ENCODE measurements around the gene ICE1. TPM values are rescaled to one million over a fixed set of nuclear protein-coding genes. Genes with fewer than 3 reads are reported as not detected.
"Not testable (repeated sequence)": the region's sequence is repeated elsewhere in the genome, so short reads cannot be mapped to it uniquely, and the experiment has no call there.

ICE1 gene
- total RNA-seq, 1 experiment from 2014 or later, result 12.9 TPM

GRCh38 chr5:5512543-5512942 lies 90.1 kb downstream of the ICE1 start:
- in situ Hi-C loops (cut with HindIII; ENCODE audit: low pct_unique_long_range_greater_than_20kb, low sequenced_read_pairs), result no loop called here
- no peak for DNase-seq (ENCODE audit: low read depth)

- in situ Hi-C loops (cut with HindIII; ENCODE audit: low pct_unique_long_range_greater_than_20kb, low sequenced_read_pairs), result not testable (repeated sequence)
Observed at GRCh38 chr5:5520622-5521021, 98.1 kb downstream of the ICE1 start.

GRCh38 chr5:5521029-5521428 lies 98.6 kb downstream of the ICE1 start:
- in situ Hi-C loops (cut with HindIII; ENCODE audit: low pct_unique_long_range_greater_than_20kb, low sequenced_read_pairs), result no loop called here
- no peak for DNase-seq (ENCODE audit: low read depth)

More at GRCh38 chr5:5520622-5521021, 98.1 kb downstream of the ICE1 start:
- DNase-seq (ENCODE audit: low read depth), result not testable (repeated sequence)

GRCh38 chr5:5521478-5521877 lies 99.0 kb downstream of the ICE1 start:
- no peak for DNase-seq (ENCODE audit: low read depth)
- in situ Hi-C loops (cut with HindIII; ENCODE audit: low pct_unique_long_range_greater_than_20kb, low sequenced_read_pairs), result no loop called here

GRCh38 chr5:5522336-5522735 lies 99.9 kb downstream of the ICE1 start:
- in situ Hi-C loops (cut with HindIII; ENCODE audit: low pct_unique_long_range_greater_than_20kb, low sequenced_read_pairs), result no loop called here
- no peak for DNase-seq (ENCODE audit: low read depth)

GRCh38 chr5:5523066-5523505 lies 100.6 kb downstream of the ICE1 start:
- DNase-seq (ENCODE audit: low read depth), result no peak
- in situ Hi-C loops (cut with HindIII; ENCODE audit: low pct_unique_long_range_greater_than_20kb, low sequenced_read_pairs), result no loop called here

GRCh38 chr5:5524327-5524726 lies 101.8 kb downstream of the ICE1 start:
- no peak for DNase-seq (ENCODE audit: low read depth)
- in situ Hi-C loops (cut with HindIII; ENCODE audit: low pct_unique_long_range_greater_than_20kb, low sequenced_read_pairs), result no loop called here

GRCh38 chr5:5531371-5531770 lies 108.9 kb downstream of the ICE1 start:
- in situ Hi-C loops (cut with HindIII; ENCODE audit: low pct_unique_long_range_greater_than_20kb, low sequenced_read_pairs), result no loop called here
- no peak for DNase-seq (ENCODE audit: low read depth)

GRCh38 chr5:5532306-5533076 lies 110.0 kb downstream of the ICE1 start:
- in situ Hi-C loops (cut with HindIII; ENCODE audit: low pct_unique_long_range_greater_than_20kb, low sequenced_read_pairs), result no loop called here
- no peak for DNase-seq (ENCODE audit: low read depth)

GRCh38 chr5:5533927-5534326 lies 111.5 kb downstream of the ICE1 start:
- in situ Hi-C loops (cut with HindIII; ENCODE audit: low pct_unique_long_range_greater_than_20kb, low sequenced_read_pairs), result no loop called here
- no peak for DNase-seq (ENCODE audit: low read depth)

- in situ Hi-C loops (cut with HindIII; ENCODE audit: low pct_unique_long_range_greater_than_20kb, low sequenced_read_pairs), result no loop called here
- no peak for DNase-seq (ENCODE audit: low read depth)
Observed at GRCh38 chr5:5534333-5534732, 111.9 kb downstream of the ICE1 start.

GRCh38 chr5:5536871-5537270 lies 114.4 kb downstream of the ICE1 start:
- DNase-seq (ENCODE audit: low read depth), result no peak
- in situ Hi-C loops (cut with HindIII; ENCODE audit: low pct_unique_long_range_greater_than_20kb, low sequenced_read_pairs), result no loop called here

- in situ Hi-C loops (cut with HindIII; ENCODE audit: low pct_unique_long_range_greater_than_20kb, low sequenced_read_pairs), result no loop called here
- DNase-seq (ENCODE audit: low read depth), result no peak
Observed at GRCh38 chr5:5537426-5537825, 114.9 kb downstream of the ICE1 start.

- no peak for DNase-seq (ENCODE audit: low read depth)
- in situ Hi-C loops (cut with HindIII; ENCODE audit: low pct_unique_long_range_greater_than_20kb, low sequenced_read_pairs), result no loop called here
Observed at GRCh38 chr5:5539590-5539989, 117.1 kb downstream of the ICE1 start.
